ENCODE results near the gene SYNM. TPM values are rescaled to one million over a fixed set of nuclear protein-coding genes. Genes with fewer than 3 reads are reported as not detected.
"Not testable (repeated sequence)": the region's sequence is repeated elsewhere in the genome, so short reads cannot be mapped to it uniquely, and the experiment has no call there.

Gene SYNM
- total and polyA plus RNA-seq, 2 experiments from 2014 or later, result 9.7 to 13.8 TPM

- H3K79me2 ChIP-seq, result no peaks in the 10 kb centered on the region
- WGBS (ENCODE audit: low lambda C conversion rate, missing lambda C conversion rate), result 89% methylated on average over 20 of the region's 20 CpGs
- no peaks in the 10 kb centered on the region for H3K36me3 ChIP-seq (replicated peaks; ENCODE audit: insufficient read depth, low read depth)
- no peak for TF ChIP-seq EZH2phosphoT487 (IDR thresholded peaks at IDR 0.05; ENCODE audit: low read depth, severe bottlenecking, unreplicated experiment)
- no peak for TF ChIP-seq EZH2 (IDR thresholded peaks at IDR 0.05; ENCODE audit: borderline replicate concordance)
- TF ChIP-seq, protein P1, sequence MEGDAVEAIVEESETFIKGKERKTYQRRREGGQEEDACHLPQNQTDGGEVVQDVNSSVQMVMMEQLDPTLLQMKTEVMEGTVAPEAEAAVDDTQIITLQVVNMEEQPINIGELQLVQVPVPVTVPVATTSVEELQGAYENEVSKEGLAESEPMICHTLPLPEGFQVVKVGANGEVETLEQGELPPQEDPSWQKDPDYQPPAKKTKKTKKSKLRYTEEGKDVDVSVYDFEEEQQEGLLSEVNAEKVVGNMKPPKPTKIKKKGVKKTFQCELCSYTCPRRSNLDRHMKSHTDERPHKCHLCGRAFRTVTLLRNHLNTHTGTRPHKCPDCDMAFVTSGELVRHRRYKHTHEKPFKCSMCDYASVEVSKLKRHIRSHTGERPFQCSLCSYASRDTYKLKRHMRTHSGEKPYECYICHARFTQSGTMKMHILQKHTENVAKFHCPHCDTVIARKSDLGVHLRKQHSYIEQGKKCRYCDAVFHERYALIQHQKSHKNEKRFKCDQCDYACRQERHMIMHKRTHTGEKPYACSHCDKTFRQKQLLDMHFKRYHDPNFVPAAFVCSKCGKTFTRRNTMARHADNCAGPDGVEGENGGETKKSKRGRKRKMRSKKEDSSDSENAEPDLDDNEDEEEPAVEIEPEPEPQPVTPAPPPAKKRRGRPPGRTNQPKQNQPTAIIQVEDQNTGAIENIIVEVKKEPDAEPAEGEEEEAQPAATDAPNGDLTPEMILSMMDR (IDR thresholded peaks at IDR 0.05; ENCODE audit: poor library complexity), result no peak
- H4K20me1 ChIP-seq (ENCODE audit: insufficient read depth, poor library complexity, severe bottlenecking), result no peaks in the 10 kb centered on the region
- peak overlapping the region; percentile 92 for H3K4me2 ChIP-seq
- DNase-seq (ENCODE audit: low spot score), result no peak
- no peaks in the 10 kb centered on the region for H3K9me3 ChIP-seq (ENCODE audit: low read depth)
- H3K27me3 ChIP-seq, result peaks cover 13% of the 10 kb centered on the region
- peaks cover 4% of the 10 kb centered on the region for H3K4me1 ChIP-seq (ENCODE audit: insufficient read depth)
- no peak overlapping the region for H3K4me3 ChIP-seq
- H3K27ac ChIP-seq, result no peak overlapping the region
- H2AFZ ChIP-seq, result no peak overlapping the region
- H3K9me2 ChIP-seq (replicated peaks; ENCODE audit: insufficient read depth), result no peaks in the 10 kb centered on the region
These were observed 47.0 kb upstream of the SYNM start for GRCh38 chr15:99057697-99058420.

DNA sequence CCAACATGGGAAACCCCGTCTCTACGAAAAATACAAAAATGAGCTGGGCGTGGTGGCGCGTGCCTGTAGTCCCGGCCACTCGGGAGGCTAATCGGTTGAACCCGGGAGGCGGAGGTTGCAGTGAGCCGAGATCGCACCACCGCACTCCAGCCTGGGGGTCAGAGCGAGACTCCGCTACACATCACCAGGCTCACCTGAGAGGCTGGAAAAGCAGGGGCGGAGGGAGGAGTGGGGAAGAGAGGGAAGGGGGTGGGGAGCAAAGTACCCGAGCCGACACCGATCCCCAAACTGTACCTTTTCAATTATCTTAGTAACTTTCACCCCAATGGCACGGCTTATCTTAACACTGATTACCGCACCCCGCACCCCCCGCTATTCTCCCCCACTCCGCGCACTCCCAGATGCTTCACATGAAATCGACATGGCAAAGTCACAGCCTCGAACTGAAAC, 46.4 kb upstream of the SYNM start:
- no peaks in the 10 kb centered on the region for H4K20me1 ChIP-seq (ENCODE audit: insufficient read depth, poor library complexity, severe bottlenecking)
- peaks cover 14% of the 10 kb centered on the region for H3K27me3 ChIP-seq
- peak overlapping the region; percentile 40 for H3K4me3 ChIP-seq
- no peak for DNase-seq (ENCODE audit: low spot score)
- H2AFZ ChIP-seq, result peak overlapping the region; percentile 69
- no peaks in the 10 kb centered on the region for H3K36me3 ChIP-seq (replicated peaks; ENCODE audit: insufficient read depth, low read depth)
- peaks cover 4% of the 10 kb centered on the region for H3K4me1 ChIP-seq (ENCODE audit: insufficient read depth)
- no peaks in the 10 kb centered on the region for H3K9me3 ChIP-seq (ENCODE audit: low read depth)
- H3K4me2 ChIP-seq, result peak overlapping the region; percentile 92
- no peaks in the 10 kb centered on the region for H3K9me2 ChIP-seq (replicated peaks; ENCODE audit: insufficient read depth)
- no peaks in the 10 kb centered on the region for H3K79me2 ChIP-seq
- H3K27ac ChIP-seq, result no peak overlapping the region
- 56% methylated on average over 23 of the region's 27 CpGs for WGBS (ENCODE audit: low lambda C conversion rate, missing lambda C conversion rate)
- TF ChIP-seq EZH2phosphoT487 (IDR thresholded peaks at IDR 0.05; ENCODE audit: low read depth, severe bottlenecking, unreplicated experiment), result no peak
- TF ChIP-seq, protein P1 (IDR thresholded peaks at IDR 0.05; ENCODE audit: poor library complexity), result no peak
- TF ChIP-seq EZH2 (IDR thresholded peaks at IDR 0.05; ENCODE audit: borderline replicate concordance), result no peak

- peaks cover 4% of the 10 kb centered on the region for H3K4me1 ChIP-seq (ENCODE audit: insufficient read depth)
- 5% methylated on average over 72 of the region's 86 CpGs for WGBS (ENCODE audit: low lambda C conversion rate, missing lambda C conversion rate)
- no peak for TF ChIP-seq EZH2phosphoT487 (IDR thresholded peaks at IDR 0.05; ENCODE audit: low read depth, severe bottlenecking, unreplicated experiment)
- TF ChIP-seq, protein P1 (IDR thresholded peaks at IDR 0.05; ENCODE audit: poor library complexity), result peak; percentile 68
- H3K27me3 ChIP-seq, result peaks cover 14% of the 10 kb centered on the region
- peak overlapping the region; percentile 92 for H3K4me2 ChIP-seq
- peak overlapping the region; percentile 69 for H3K27ac ChIP-seq
- no peaks in the 10 kb centered on the region for H3K9me2 ChIP-seq (replicated peaks; ENCODE audit: insufficient read depth)
- H3K4me3 ChIP-seq, result peak overlapping the region; percentile 28
- H4K20me1 ChIP-seq (ENCODE audit: insufficient read depth, poor library complexity, severe bottlenecking), result no peaks in the 10 kb centered on the region
- DNase-seq (ENCODE audit: low spot score), result peak; percentile 88
- H2AFZ ChIP-seq, result peak overlapping the region; percentile 70
- no peaks in the 10 kb centered on the region for H3K36me3 ChIP-seq (replicated peaks; ENCODE audit: insufficient read depth, low read depth)
- no peaks in the 10 kb centered on the region for H3K79me2 ChIP-seq
- H3K9me3 ChIP-seq (ENCODE audit: low read depth), result no peaks in the 10 kb centered on the region
These were observed 45.6 kb upstream of the SYNM start for GRCh38 chr15:99059010-99059981.

GRCh38 chr15:99060186-99060585, 44.7 kb upstream of the SYNM start:
- not testable (repeated sequence) for H3K4me1 ChIP-seq (ENCODE audit: insufficient read depth); H4K20me1 ChIP-seq (ENCODE audit: insufficient read depth, poor library complexity, severe bottlenecking); H3K9me2 ChIP-seq (replicated peaks; ENCODE audit: insufficient read depth); H2AFZ ChIP-seq; H3K36me3 ChIP-seq (replicated peaks; ENCODE audit: insufficient read depth, low read depth); H3K9me3 ChIP-seq (ENCODE audit: low read depth); H3K79me2 ChIP-seq; H3K4me2 ChIP-seq; DNase-seq (ENCODE audit: low spot score); H3K4me3 ChIP-seq; H3K27ac ChIP-seq
- WGBS (ENCODE audit: low lambda C conversion rate, missing lambda C conversion rate), result 94% methylated on average over 18 of the region's 18 CpGs
- H3K27me3 ChIP-seq, result peaks cover 14% of the 10 kb centered on the region

Data from hepatocyte (in vitro differentiated cells).